Measurements from ENCODE around the gene SBK2. TPM values are rescaled to one million over a fixed set of nuclear protein-coding genes. Genes with fewer than 3 reads are reported as not detected.
"Not testable (repeated sequence)": the region's sequence is repeated elsewhere in the genome, so short reads cannot be mapped to it uniquely, and the experiment has no call there.

SBK2 gene
- total RNA-seq, 4 donors from 2014 or later: not detected

- intact Hi-C loops (cut with DNase I; ENCODE audit: low total_unique reads): no loop called here
- Histone ChIP-seq H3K4me1 (no peaks in the 10 kb centered on the region), H3K4me3 (peak overlapping the region in 1 of 2 donors; percentile 77), H3K36me3 (no peaks in the 10 kb centered on the region), H3K27ac (peak overlapping the region; percentile 90 to 95), H3K9me3 (no peaks in the 10 kb centered on the region), H3K27me3 (no peaks in the 10 kb centered on the region)
- TF ChIP-seq CTCF (IDR thresholded peaks at IDR 0.05) (no peak), POLR2A (IDR thresholded peaks at IDR 0.05) (no peak)
- no peak for DNase-seq
Measured at GRCh38 chr19:55578761-55579747, 42.1 kb upstream of the SBK2 start.

- H3K4me1 ChIP-seq: no peaks in the 10 kb centered on the region
- TF ChIP-seq CTCF (IDR thresholded peaks at IDR 0.05): no peak
- no peak for TF ChIP-seq POLR2A (IDR thresholded peaks at IDR 0.05)
- DNase-seq: no peak
- intact Hi-C loops (cut with DNase I; ENCODE audit: low total_unique reads): no loop called here
- no peaks in the 10 kb centered on the region for H3K27me3 ChIP-seq
- H3K9me3 ChIP-seq: no peaks in the 10 kb centered on the region
- no peak overlapping the region for H3K27ac ChIP-seq
- H3K36me3 ChIP-seq: no peaks in the 10 kb centered on the region
- no peak overlapping the region for H3K4me3 ChIP-seq
Measured at GRCh38 chr19:55578031-55578760, 41.3 kb upstream of the SBK2 start.

GRCh38 chr19:55576746-55577145, 39.8 kb upstream of the SBK2 start:
- H3K27me3 ChIP-seq: no peaks in the 10 kb centered on the region
- no peak overlapping the region for H3K4me3 ChIP-seq
- H3K9me3 ChIP-seq: no peaks in the 10 kb centered on the region
- no peak for DNase-seq
- TF ChIP-seq POLR2A (IDR thresholded peaks at IDR 0.05): no peak
- TF ChIP-seq CTCF (IDR thresholded peaks at IDR 0.05): no peak
- no peaks in the 10 kb centered on the region for H3K4me1 ChIP-seq
- H3K27ac ChIP-seq: no peak overlapping the region
- intact Hi-C loops (cut with DNase I; ENCODE audit: low total_unique reads): no loop called here
- no peaks in the 10 kb centered on the region for H3K36me3 ChIP-seq

- H3K27ac ChIP-seq: not testable (repeated sequence)
Measured at GRCh38 chr19:55573929-55574328, 37.0 kb upstream of the SBK2 start.

GRCh38 chr19:55569477-55569876, 32.5 kb upstream of the SBK2 start:
- H3K4me1 ChIP-seq; intact Hi-C loops (cut with DNase I; ENCODE audit: low total_unique reads); H3K36me3 ChIP-seq; H3K4me3 ChIP-seq; H3K27ac ChIP-seq; DNase-seq; H3K27me3 ChIP-seq; H3K9me3 ChIP-seq: not testable (repeated sequence)

More at GRCh38 chr19:55573929-55574328, 37.0 kb upstream of the SBK2 start:
- H3K4me1 ChIP-seq; H3K36me3 ChIP-seq; H3K9me3 ChIP-seq; H3K27me3 ChIP-seq; H3K4me3 ChIP-seq; intact Hi-C loops (cut with DNase I; ENCODE audit: low total_unique reads); DNase-seq: not testable (repeated sequence)

Measured in uterus (tissue), 4 donors.